GM15510 (cell line): ENCODE measurements around the gene SLC22A14.

Experiments used
- POLR2A ChIP-seq: IDR thresholded peaks from 3 replicates; pipeline ENCODE4 v1.6.1; 2011; ENCODE audit warnings: borderline replicate concordance; ENCODE audit not compliant: insufficient read length; ENCODE audit errors: extremely low read depth

The SLC22A14 gene

DNA sequence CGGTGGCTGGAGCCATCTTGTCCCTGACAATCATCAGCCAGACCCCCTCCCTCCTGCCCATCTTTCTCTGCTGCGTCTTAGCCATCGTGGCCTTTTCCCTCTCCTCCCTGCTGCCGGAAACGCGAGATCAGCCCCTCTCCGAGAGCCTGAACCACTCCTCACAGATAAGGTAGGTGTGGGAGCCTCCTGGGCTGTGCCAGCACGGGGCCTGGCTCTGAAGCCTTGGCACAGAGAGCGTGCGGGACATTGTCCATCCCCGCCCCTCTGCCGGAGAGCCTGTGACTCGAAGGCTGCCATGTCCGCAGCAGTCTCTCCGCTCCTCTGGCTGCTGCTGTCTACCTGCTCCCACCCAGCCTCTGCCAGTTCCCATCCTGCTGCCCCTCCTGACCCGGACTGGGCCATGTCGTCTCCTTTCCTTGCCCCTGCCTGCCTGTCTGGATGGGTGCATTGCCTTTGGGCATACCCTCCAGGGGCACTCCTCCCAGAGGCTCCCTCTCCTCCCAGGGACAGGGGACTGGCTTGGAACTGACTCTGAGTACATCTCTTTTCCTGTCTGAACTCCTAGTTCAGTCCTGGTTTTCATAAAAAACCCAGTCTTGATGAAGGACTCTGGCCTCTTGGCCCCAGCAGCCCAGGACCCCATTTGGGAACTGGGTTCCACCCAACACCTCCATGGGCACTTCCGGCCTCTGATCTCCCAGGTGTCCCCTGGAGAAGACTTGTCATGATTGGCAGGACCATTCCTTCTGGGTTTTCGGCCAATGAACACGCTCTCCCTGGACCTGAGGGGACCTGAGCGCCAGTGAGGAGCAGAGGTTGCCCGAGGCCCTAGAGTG lies 34.5 kb downstream of the SLC22A14 start:
- TF ChIP-seq POLR2A = no peak

DNA sequence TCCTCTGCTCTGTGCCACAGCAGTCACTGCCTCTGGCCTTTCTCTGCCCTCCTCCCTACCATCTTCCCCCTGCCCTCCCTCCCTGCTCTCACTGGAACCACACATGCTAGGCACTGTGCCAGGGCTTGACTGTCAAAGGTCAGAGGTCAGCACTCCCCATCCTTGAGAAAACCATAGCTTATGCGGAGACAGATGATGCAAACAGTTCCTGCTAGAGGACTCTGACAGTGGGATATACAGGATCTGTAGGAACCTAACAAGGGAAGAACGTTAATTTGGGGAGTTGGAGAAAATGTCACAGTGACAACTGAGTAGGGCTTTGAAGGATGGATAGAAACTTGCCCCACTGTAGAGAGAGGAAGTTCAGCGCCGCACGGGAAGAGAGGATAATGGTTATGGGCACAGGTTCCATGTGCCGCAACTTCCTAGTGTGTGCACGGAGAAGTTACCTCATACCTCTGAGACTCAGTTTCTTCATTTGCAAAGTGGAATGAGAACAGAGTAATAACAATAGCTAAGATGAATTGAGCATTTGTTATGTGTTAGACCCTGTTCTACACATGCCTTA lies 35.2 kb downstream of the SLC22A14 start:
- no peak for TF ChIP-seq POLR2A

DNA sequence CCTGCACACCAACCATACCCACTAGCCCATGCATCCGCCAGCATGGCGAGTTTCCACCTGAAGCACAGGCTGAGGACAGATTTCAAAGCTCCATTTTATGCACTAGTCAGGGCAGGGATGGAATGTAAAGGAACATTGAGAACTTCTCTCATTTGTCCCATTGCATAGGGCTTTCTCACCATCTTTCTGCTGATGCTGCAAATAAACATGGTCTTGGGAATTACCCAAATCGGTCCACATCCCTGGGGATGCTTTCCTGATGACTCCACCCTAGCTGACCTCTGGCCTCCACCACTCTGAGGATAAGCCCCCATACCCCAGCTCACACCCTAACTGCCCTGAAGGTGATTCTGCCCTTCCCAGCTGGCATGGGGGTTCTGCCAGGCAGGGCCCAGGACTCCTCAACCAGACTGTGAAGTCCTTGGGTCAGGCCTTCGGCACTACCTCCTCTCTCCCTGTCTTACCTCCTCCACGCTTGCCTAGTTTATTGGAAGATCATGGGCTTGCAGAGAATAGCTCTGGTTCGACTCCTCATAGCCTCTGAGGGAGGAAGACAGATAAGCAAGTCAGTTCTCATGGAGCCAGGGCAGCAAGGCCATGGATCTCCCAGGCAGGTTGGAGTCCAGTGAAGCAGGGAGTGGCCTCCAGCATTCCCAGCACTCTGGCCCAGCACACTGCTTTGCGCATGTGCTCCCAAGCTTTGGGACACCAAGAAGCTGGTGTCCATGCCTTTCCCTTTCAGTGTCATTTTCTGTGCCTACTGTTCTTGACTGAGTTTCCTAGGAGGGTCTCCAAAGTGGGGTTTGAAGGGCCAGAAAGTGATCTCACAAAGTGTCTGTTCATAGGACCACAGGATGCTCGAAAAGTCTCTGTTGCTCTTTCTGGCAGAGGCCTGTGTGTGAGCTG lies 36.9 kb downstream of the SLC22A14 start:
- no peak for TF ChIP-seq POLR2A

DNA sequence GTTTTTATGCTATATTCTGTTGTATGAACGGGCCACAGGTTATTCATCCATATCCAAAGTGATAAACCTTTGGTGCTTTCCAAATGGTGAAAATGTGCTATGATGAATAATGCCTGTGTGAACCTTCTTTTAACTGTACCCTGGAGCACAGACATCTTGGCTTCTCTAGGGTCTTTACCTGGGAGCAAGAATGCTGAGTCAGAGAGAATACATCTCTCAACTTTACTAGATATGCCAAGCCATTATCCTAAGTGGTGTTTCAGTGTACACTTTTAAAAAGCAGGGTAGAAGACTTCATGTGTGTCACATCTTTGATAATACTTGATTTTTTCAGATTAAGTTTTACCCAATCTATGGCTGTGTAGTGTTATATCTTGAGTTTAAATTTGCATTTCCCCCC lies 41.0 kb downstream of the SLC22A14 start:
- no peak for TF ChIP-seq POLR2A

DNA sequence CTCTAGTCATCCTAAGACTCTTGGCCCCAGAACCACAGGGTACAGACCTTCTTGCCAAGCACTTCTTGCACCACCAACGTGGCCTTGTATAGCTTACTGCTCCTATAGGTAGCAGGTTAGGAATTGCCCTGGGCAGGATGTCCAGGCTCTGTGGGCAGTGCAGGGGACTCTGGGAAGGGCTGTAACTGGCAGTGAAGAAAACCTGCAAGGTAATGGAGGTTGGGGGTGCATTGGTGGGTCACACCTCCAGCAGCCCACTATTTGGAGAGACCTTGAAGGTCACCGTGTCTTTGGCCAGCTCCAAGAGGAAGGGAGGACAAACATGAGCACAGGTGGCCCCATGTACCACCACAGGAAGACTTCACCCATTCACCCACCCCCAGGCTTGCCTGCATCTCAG lies 43.2 kb downstream of the SLC22A14 start:
- TF ChIP-seq POLR2A = no peak

DNA sequence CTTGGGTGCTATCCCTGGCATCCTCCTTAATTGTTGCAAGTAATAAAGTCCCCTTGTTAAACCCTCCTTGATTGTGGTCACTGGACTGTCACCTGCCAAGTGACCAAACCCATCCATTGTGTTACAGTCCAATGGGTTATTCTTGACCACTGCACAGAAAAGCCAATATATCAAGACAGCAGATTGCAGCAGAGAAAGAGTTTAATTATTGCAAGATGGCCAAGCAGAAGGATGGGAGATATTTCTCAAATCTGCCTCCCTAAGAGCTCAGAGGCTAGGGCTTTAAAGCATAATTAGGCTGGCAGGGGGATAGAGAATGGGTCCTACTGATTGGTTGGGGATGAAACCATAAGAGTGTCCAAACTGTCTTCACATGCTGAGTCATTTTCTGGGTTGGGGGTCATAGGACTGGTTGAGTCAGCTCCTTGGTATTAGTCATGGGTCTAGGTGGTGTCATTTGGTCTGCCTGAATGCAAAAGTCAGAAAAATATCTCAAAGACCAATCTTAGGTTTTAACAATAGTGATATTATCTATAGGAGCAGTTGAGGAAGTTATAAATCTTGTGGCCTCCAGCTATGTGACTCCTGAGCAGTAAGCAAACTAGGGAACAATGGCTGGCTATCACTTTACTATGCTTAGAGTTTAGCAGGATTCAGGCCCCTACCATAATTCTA lies 45.4 kb downstream of the SLC22A14 start:
- TF ChIP-seq POLR2A = no peak

DNA sequence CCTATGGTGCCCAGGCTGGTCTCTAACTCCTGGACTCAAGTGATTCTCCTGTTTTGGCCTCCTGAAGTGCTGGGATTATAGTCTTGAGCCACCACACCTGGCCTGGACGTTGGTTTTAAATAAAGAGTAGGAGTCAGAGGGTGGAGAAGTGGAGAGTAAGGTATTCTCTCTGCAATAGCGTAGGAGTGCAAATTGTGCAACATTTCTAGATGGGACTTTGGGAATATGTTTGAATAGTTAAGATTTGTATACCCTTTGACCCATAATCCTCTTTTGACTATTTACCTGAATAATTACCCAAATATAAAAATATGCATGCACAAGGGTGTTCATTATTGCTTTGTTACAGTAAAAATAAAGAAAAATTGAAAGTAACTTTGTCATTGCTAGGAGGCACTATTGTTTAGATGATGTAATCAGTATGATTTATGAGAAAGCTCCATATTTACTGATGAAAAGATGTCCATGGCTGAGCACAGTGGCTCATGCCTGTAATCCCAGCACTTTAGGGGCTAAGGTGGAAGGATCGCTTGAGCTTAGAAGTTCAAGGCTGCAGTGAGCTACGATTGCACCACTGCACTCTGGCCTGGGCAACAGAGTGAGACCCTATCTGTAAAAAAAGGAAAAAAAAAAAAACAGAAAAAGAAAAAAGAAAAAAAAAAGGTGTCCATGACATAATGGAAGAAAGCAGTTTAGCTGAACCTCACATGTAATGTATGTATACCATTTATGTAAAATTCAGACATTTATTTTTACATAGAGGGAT lies 49.3 kb downstream of the SLC22A14 start:
- TF ChIP-seq POLR2A = no peak

DNA sequence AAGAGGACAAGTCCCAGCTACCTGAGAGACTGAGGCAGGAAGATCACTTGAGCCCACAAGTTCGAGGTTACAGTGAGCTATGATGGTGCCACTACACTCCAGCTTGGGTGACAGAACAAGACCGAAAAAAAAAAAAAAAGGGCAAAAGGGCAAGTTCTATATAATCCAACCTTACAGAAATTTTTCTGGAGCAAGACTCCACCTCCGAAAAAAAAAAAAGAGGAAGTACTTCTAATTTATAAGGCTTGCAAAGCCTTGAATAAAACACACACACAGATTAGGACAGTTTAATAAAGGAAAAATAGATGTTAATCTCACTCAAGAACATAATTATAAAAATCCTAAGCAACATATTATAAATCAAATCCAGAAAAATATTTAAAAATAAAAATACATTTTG lies 50.1 kb downstream of the SLC22A14 start:
- TF ChIP-seq POLR2A = no peak

DNA sequence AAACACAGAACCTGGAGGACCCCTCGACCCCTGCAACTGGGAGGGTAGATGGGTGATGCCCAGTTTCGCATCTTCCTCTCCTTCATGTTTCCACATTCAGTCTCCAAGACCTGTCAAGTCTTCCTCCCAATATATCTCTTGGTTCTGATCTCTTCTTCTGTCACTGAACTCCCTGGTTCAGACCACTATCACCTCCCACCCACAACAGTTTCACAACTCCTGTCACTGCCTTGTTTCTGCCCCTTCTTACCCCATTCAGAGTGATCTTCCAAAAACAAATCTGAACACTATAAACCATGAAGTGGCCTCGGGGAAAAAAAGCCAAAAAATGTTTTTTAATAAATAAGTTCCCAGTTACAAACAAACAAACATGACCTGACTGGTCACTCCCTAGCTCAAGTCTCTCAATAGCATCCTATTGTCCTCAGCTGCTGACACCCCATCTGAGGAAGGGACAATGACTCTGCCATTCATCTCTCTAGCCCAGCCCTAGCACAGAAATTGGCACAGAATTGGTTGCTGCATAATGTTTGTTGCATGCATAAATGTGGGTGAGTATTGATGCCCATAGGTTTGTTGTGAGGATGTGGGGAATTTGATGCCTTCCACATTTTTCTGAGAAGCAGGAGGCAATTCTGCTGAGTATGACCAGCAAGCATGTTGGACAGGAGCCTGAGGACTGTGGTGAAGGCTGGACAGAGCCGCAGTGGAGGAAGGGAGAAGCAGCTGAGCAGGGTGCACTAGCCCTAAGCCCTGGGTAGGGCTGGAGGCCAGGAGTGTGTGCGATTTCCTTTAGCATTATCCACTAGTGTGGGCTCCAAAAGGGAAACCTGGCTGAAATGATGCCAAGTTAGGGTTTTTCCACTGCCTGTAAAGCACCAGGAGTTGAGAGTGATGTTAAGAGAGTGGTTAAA lies 52.3 kb downstream of the SLC22A14 start:
- TF ChIP-seq POLR2A = no peak

DNA sequence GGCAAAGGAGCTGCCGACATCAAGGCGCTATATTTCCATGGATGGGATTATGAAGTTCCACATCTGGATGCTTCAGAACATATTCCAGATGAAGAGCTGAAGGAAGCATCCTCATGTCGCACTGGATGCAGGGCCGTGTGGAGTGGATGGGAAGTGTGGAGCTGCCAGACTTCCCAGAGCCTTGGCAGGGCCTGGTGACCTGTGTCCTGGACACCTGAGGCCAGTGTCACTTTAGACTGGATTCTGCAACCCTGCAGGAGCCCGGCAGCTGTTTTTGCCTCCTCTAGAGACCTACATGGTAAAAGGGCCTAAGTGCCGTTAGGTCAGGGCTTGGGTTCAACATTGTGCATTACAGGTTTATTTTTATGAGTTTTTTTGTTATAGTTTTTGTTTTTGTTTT lies 53.2 kb downstream of the SLC22A14 start:
- no peak for TF ChIP-seq POLR2A

DNA sequence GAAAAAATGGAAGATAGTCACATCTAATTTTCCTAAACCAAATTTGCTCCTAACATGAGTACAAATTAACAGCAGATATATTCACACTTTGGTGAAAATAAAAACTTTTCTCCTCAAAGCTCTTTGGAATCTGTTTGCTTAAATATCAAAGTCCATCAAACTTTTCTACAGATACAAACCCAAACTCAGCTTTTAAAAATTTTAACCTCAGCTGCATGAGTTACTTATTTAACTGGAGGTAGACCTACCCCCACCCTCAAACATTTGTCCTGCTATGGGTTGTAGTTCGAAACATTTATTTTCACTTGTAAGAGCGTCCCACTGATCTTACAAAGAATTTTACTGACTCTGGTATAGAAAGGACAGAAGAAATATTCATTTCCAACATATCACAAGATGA lies 55.6 kb downstream of the SLC22A14 start:
- no peak for TF ChIP-seq POLR2A

DNA sequence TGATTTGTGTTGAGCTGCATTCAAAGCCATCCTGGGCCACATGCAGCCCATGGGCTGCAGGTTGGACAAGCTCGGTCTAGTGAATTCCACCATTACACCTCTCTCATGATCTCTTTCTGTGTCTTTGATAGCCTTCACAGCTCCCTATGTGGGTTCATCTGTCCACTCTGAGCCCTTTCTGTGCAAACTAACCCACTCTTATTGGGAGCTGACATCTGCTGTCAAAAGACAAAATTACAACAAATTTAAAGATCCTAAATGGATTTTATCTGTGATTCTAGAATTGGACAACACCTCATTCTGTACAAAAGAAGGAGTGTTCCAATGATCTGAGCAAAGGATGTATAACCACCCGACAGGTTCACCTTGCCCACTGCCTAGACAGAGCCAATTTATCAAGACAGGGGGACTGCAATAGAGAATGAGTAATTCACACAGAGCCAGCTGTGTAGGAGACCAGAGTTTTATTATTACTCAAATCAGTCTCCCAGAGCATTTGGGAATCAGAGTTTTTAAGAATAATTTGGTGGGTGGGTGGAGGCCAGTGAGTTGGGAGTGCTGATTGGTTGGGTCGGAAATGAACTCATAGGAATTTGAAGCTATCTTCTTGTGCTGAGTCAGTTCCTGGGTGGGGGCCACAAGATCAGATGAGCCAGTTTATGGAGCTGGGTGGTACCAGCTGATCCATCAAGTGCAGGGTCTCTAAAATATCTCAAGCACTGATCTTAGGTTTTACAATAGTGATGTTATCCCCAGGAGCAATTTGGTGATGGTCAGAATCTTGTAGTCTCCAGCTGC lies 61.9 kb downstream of the SLC22A14 start:
- no peak for TF ChIP-seq POLR2A
